Activated B cell treated with CpG ODN at 0.5 μM for 24 hours (primary cell): ENCODE data around the gene DOCK2. TPM values are rescaled to one million over a fixed set of nuclear protein-coding genes. Genes with fewer than 3 reads are reported as not detected.

Source experiments
- ATAC-seq: fragments of 200-7000 bp; cut with Tn5 transposase; one replicate; pipeline ENCODE4 v1.10.0; 2021; ENCODE audit warnings: low read depth, mild to moderate bottlenecking, moderate library complexity
- CTCF ChIA-PET: fragments of 350-600 bp; sonication (Branson Sonifier 250); formaldehyde crosslinking; loops from one replicate; lab custom pipeline; 2021; ENCODE audit warnings: antibody characterized with exemption; lab: Charles Lee
- POLR2A ChIA-PET: fragments of 350-600 bp; sonication (Branson Sonifier 250); formaldehyde crosslinking; loops from one replicate; lab custom pipeline; 2021; ENCODE audit warnings: antibody characterized with exemption; lab: Charles Lee
- DNase-seq: peaks from one replicate; pipeline ENCODE4 v3.0.0; 2022
- H3K27ac Mint-ChIP-seq: one replicate; pipeline ENCODE4 v1.8.0; 2020; ENCODE audit warnings: mixed read lengths
- H3K27me3 Mint-ChIP-seq: one replicate; pipeline ENCODE4 v1.8.0; 2021; ENCODE audit warnings: mixed read lengths
- H3K36me3 Mint-ChIP-seq: one replicate; pipeline ENCODE4 v1.8.0; 2021; ENCODE audit warnings: low read depth, mixed read lengths
- H3K4me1 Mint-ChIP-seq: one replicate; pipeline ENCODE4 v1.8.0; 2021; ENCODE audit warnings: mixed read lengths
- H3K4me3 Mint-ChIP-seq: one replicate; pipeline ENCODE4 v1.8.0; 2020; ENCODE audit warnings: mild to moderate bottlenecking, mixed read lengths
- H3K9me3 Mint-ChIP-seq: one replicate; pipeline ENCODE4 v1.8.0; 2020; ENCODE audit warnings: mixed read lengths
- CTCF ChIP-seq: fragments of 200-600 bp; IDR thresholded peaks from one replicate; pipeline ENCODE4 v1.8.0; 2022; ENCODE audit warnings: antibody characterized with exemption, mild to moderate bottlenecking
- intact Hi-C: fragments of 100-400 bp; cut with micrococcal nuclease; formaldehyde crosslinking; loops from one replicate; pipeline ENCODE4 v1.15.1; 2024
- total RNA-seq: library from RNA; stranded (reverse); gene quantifications from 2 replicates; pipeline ENCODE4 v1.2.3, GENCODE V29; 2022

The DOCK2 gene
- total RNA-seq, 1 donor from 2014 or later, result 344 TPM

GRCh38 chr5:169629847-169630548 is 7.1 kb upstream of the DOCK2 start:
- H3K36me3 Mint-ChIP-seq, result no peaks in the 10 kb centered on the region
- ChIA-PET CTCF (no interaction called here), POLR2A (no interaction called here)
- DNase-seq (no peak), ATAC-seq (no peak)
- H3K9me3 Mint-ChIP-seq, result peaks cover 3% of the 10 kb centered on the region
- H3K4me1 Mint-ChIP-seq, result no peaks in the 10 kb centered on the region
- H3K27me3 Mint-ChIP-seq, result no peaks in the 10 kb centered on the region
- intact Hi-C loops, result no loop called here
- no peak overlapping the region for H3K27ac Mint-ChIP-seq
- no peak for TF ChIP-seq CTCF
- no peak overlapping the region for H3K4me3 Mint-ChIP-seq

GRCh38 chr5:169631360-169631759 is 5.7 kb upstream of the DOCK2 start:
- intact Hi-C loops, result no loop called here
- Mint-ChIP-seq H3K4me3 (no peak overlapping the region), H3K9me3 (peaks cover 3% of the 10 kb centered on the region), H3K4me1 (peaks cover 6% of the 10 kb centered on the region), H3K36me3 (no peaks in the 10 kb centered on the region), H3K27me3 (no peaks in the 10 kb centered on the region), H3K27ac (no peak overlapping the region)
- CTCF ChIA-PET, result no interaction called here
- ATAC-seq (no peak), DNase-seq (no peak)
- no peak for TF ChIP-seq CTCF
- POLR2A ChIA-PET, result no interaction called here

- no peak for DNase-seq
- Mint-ChIP-seq H3K4me3 (no peak overlapping the region), H3K27ac (no peak overlapping the region), H3K4me1 (peaks cover 13% of the 10 kb centered on the region), H3K27me3 (no peaks in the 10 kb centered on the region), H3K36me3 (peaks cover 4% of the 10 kb centered on the region), H3K9me3 (peaks cover 3% of the 10 kb centered on the region)
- intact Hi-C loops, result no loop called here
- no peak for ATAC-seq
- POLR2A ChIA-PET, result no interaction called here
- CTCF ChIA-PET, result no interaction called here
- no peak for TF ChIP-seq CTCF
Observed at GRCh38 chr5:169632946-169633345, 4.1 kb upstream of the DOCK2 start.

GRCh38 chr5:169634606-169635005 is 2.5 kb upstream of the DOCK2 start:
- H3K4me3 Mint-ChIP-seq, result no peak overlapping the region
- H3K36me3 Mint-ChIP-seq, result peaks cover 18% of the 10 kb centered on the region
- no peak for ATAC-seq
- no peak for TF ChIP-seq CTCF
- no peak overlapping the region for H3K27ac Mint-ChIP-seq
- peaks cover 30% of the 10 kb centered on the region for H3K4me1 Mint-ChIP-seq
- intact Hi-C loops, result loop anchor here (5.0 kb wide), 1 partner anchor 1342 kb away; the partner anchor contains the start of gene WWC1
- H3K27me3 Mint-ChIP-seq, result no peaks in the 10 kb centered on the region
- POLR2A ChIA-PET, result no interaction called here
- peaks cover 8% of the 10 kb centered on the region for H3K9me3 Mint-ChIP-seq
- CTCF ChIA-PET, result no interaction called here
- DNase-seq, result no peak

- H3K4me3 Mint-ChIP-seq, result peak overlapping the region; percentile 90
- intact Hi-C loops, result loop anchor here (2.0 to 5.0 kb wide), 2 partner anchors 67 to 1344 kb away; partner anchors contain the start of gene WWC1
- POLR2A ChIA-PET, result interaction anchor here (2.6 kb wide), 1 partner anchor 53 kb away, joined by 46 read pairs; the partner anchor contains the start of gene SPDL1
- ATAC-seq, result no peak
- H3K27ac Mint-ChIP-seq, result no peak overlapping the region
- CTCF ChIA-PET, result no interaction called here
- no peak for DNase-seq
- H3K9me3 Mint-ChIP-seq, result peaks cover 10% of the 10 kb centered on the region
- peaks cover 31% of the 10 kb centered on the region for H3K36me3 Mint-ChIP-seq
- H3K4me1 Mint-ChIP-seq, result peaks cover 42% of the 10 kb centered on the region
- no peaks in the 10 kb centered on the region for H3K27me3 Mint-ChIP-seq
- no peak for TF ChIP-seq CTCF
Observed at GRCh38 chr5:169635936-169636335, 1.1 kb upstream of the DOCK2 start.
